ENCODE measurements around the gene BTBD9. TPM values are rescaled to one million over a fixed set of nuclear protein-coding genes. Genes with fewer than 3 reads are reported as not detected.

The BTBD9 gene
- total and polyA plus RNA-seq, 2 donors (not counting 3 experiments of a cell fraction or from before 2014, with no cell fraction given), result 4.9 to 15.0 TPM

GRCh38 chr6:38346291-38347079 lies 293.2 kb downstream of the BTBD9 start:
- POLR2A ChIA-PET, result no interaction called here
- intact Hi-C loops (cut with micrococcal nuclease) (no loop called here), dilution Hi-C loops (cut with MboI; ENCODE audit: extremely low pct_ligation_motif_present, low sequenced_read_pairs) (no loop called here)
- Histone ChIP-seq H3K79me2 (ENCODE audit: control insufficient read depth, insufficient read depth, low read length) (no peaks in the 10 kb centered on the region), H3K36me3 (ENCODE audit: control insufficient read depth in 2 of 2, extremely low read depth in 1 of 2, insufficient read depth in 2 of 2, low read length in 2 of 2) (peaks cover 0 to 1% of the 10 kb centered on the region in 2 experiments), H4K20me1 (replicated peaks; ENCODE audit: control insufficient read depth, extremely low read depth, insufficient read depth, low read length) (no peaks in the 10 kb centered on the region), H3K9me3 (replicated peaks; ENCODE audit: control insufficient read depth, insufficient read depth, low read length) (no peaks in the 10 kb centered on the region), H3K9me1 (replicated peaks; ENCODE audit: control insufficient read depth, extremely low read depth, insufficient read depth, low read length) (no peaks in the 10 kb centered on the region), H3K27ac (ENCODE audit: insufficient read depth, low read depth, low read length) (no peak overlapping the region), H2AFZ (ENCODE audit: low read depth, low read length) (no peak overlapping the region), H3K9ac (replicated peaks; ENCODE audit: extremely low read depth, insufficient read depth, low read length) (no peak overlapping the region), H3K4me1 (ENCODE audit: control insufficient read depth, extremely low read depth, insufficient read depth, low read length) (peaks cover 10% of the 10 kb centered on the region), H3K4me2 (ENCODE audit: insufficient read depth, low read length) (no peak overlapping the region), H3K27me3 (ENCODE audit: control insufficient read depth in 2 of 2, insufficient read depth in 2 of 2, low read length in 2 of 2) (no peaks in the 10 kb centered on the region), H3K4me3 (replicated peaks in 1 of 3; ENCODE audit: insufficient read depth in 1 of 3, low read depth in 1 of 3, low read length in 3 of 3) (no peak overlapping the region)
- no peak for TF ChIP-seq EZH2 (IDR thresholded peaks at IDR 0.05; ENCODE audit: borderline replicate concordance, low read depth, low read length, severe bottlenecking)
- no peak for TF ChIP-seq POLR2AphosphoS5 (IDR thresholded peaks at IDR 0.05; ENCODE audit: insufficient read depth, low read depth, low read length)
- TF ChIP-seq POLR2A (IDR thresholded peaks at IDR 0.05; ENCODE audit: low read depth, low read length), result no peak
- TF ChIP-seq GATA2 (IDR thresholded peaks at IDR 0.05; ENCODE audit: insufficient read depth, insufficient read length, low read depth, low read length), result no peak
- TF ChIP-seq FOS (IDR thresholded peaks at IDR 0.05; ENCODE audit: borderline replicate concordance, insufficient read depth, low read length), result peak; percentile 61
- TF ChIP-seq CTCF (IDR thresholded peaks at IDR 0.05; ENCODE audit: extremely low read depth in 1 of 2, insufficient read depth in 1 of 2, low read depth in 1 of 2, low read length in 2 of 2), result no peak
- peak; percentile 8 for TF ChIP-seq JUN (IDR thresholded peaks at IDR 0.05; ENCODE audit: borderline replicate concordance, insufficient read depth, insufficient read length, low read depth)
- no peak for TF ChIP-seq MAX (IDR thresholded peaks at IDR 0.05; ENCODE audit: insufficient read depth, insufficient read length)
- no peak for TF ChIP-seq MYC (IDR thresholded peaks at IDR 0.05; ENCODE audit: low read depth, low read length)
- CTCF ChIA-PET, result interaction anchor here (0.9 to 1.2 kb wide), 2 partner anchors 10 to 148 kb away, joined by 3 to 4 read pairs; no protein-coding TSS in a partner anchor
- DNase-seq (ENCODE audit: low read depth, low spot score), result peak; percentile 43
- BruUV-seq (replicated peaks), result no TSS peak
- FAIRE-seq, result peak; percentile 84

All from endothelial cell of umbilical vein (primary cell).